DMS53 treated with DMSO at 0.1 percent for 48 hours (cell line): ENCODE measurements around the gene GNB1L.
A peak's percentile ranks its signal among the peaks of the same experiment; 100 is the strongest.

Experiments used
- DNase-seq: peaks from one replicate; lab custom pipeline; 2025; ENCODE audit not compliant: unreplicated experiment; lab: John Stamatoyannopoulos, UW

Gene GNB1L, protein sequence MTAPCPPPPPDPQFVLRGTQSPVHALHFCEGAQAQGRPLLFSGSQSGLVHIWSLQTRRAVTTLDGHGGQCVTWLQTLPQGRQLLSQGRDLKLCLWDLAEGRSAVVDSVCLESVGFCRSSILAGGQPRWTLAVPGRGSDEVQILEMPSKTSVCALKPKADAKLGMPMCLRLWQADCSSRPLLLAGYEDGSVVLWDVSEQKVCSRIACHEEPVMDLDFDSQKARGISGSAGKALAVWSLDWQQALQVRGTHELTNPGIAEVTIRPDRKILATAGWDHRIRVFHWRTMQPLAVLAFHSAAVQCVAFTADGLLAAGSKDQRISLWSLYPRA

DNA sequence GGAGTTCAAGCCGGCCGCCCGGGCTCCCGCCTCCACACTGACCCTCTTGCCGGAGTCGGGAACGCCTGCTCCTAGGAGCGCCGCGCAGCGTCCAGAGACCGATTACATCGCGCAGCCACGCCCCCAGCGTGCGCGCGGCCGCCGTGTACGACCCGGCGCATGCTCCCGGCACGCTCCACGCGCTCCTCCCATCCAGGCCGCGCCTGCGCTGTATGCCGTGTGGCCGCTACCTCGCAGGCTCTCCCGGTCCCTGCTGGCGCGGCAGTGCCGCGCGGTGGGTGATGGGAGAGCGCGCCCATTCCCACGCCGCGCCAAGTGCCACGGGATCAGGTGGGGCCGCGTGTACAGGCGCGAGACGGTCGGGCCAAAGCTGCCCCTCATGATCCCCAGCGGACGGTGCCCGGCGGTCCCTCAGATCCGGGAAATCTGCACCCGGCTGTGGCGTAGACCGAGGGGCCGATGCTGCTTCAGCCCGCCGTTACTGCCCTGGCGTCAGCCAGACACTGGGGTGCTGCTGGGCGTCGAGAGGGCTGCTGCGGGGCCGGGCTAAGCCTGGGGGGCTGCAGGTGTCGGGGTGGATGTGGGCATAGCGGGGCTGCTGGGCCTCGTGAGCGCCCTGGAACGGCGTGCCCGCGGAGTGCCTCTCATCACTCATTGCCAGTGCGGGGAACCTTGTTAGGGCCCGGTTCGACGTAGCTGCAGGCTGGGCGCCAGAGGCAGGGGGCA lies at the start of gene GNB1L, which contains the start of gene RTL10:
Gene GNB1L (minus strand): TSS at position 97 of the 726 bp plus-strand sequence. CDS start 33,519 bp downstream, outside the sequence.
Gene RTL10 (minus strand): TSS at position 97 of the 726 bp plus-strand sequence. CDS start 2,613 bp downstream, outside the sequence.
- DNase-seq = peak; percentile 58

DNA sequence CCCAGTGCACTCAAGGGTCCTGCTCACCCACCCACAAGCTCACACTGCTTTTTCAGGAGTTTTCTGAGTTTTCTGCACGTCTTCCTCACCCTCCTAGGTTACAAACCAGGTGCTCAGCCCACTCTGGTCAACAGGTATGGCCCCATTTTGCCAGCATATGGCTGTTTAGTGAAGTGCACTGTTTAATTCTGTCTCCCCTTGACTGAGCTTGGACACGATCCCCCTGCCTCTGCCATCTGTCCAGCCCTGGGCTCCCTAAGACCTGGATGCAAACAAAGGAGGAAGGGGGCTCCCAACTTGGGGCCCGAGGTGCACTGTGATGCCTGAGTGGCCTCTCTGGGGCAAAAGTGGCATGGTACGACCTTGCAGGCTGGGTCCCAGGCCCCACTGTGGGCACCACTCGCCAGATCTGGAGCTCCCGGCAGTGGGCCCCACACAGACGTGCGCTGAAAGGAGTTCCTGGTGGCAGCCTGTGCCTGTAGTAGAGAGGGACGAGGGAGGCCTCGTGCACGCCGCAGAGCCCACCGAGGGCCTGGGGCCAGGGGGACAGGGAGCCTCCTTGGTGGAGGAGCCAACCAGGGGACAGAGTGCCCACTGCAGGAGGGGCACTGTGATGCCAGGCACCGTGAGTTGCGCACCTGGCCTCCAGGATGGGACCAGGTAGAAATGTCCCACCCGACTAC lies 49.6 kb upstream of the GNB1L start:
- DNase-seq = no peak

- no peak for DNase-seq
Observed at GRCh38 chr22:19903513-19903912, 48.8 kb upstream of the GNB1L start.

- no peak for DNase-seq
Observed at GRCh38 chr22:19903031-19903430, 48.4 kb upstream of the GNB1L start.

DNA sequence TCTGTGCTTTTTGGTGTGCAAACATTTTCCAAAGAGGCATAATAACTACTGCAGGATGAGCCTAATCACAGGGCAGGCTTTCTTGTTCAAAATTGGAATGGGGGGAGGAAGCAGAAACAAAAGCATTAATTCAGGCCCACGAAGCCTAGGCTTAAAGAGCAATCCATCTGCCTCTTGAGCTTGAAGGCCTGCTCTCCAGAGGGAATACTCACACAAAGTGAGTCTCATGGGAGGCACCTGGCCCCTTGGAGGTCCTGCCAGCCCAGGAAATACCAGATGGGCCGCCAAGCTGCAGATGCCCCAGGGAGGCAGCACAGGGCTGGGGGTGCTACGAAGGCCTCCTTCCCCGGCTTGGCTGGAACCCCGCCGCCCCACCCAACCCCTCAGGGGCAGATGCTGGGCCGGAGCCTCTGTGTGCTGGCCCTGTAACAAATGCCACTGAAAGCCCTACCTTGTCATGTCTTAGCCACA lies 47.6 kb upstream of the GNB1L start:
- DNase-seq = no peak

DNA sequence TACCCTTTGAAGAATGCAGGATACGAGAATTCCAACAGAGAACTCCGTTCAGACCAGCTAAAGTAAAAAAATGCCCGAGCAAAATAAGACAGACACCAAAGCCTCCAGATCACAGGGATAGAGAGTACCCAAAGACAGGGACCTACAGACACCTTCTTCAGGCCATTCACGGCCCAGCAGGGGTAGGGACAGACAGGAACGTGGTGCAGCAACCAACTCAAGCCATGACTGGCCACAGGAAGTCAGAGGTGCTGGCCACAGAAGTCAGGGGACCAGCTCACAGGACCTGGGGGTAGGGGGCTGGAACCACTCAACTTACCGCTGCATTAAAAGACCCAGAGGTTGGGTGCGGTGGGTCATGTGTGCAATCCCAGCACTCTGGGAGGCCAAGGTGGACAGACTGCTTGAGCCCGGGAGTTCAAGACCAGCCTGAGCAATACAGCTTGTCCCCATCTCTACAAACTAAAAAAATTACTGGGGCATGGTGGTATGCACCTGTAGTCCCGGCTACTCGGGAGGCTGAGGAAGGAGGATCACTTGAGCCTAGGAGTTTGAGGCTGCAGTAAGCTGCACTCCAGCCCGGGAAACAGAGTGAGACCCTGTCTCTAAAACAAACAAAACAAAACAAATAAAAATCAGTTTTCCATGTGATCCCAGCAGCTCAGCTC lies 47.0 kb upstream of the GNB1L start:
- no peak for DNase-seq

GRCh38 chr22:19900707-19901436 lies 46.2 kb upstream of the GNB1L start:
- no peak for DNase-seq

GRCh38 chr22:19898831-19899567 lies 44.3 kb upstream of the GNB1L start:
- DNase-seq = no peak

- DNase-seq = no peak
Observed at GRCh38 chr22:19898145-19898544, 43.5 kb upstream of the GNB1L start.

- no peak for DNase-seq
Observed at GRCh38 chr22:19897726-19898125, 43.1 kb upstream of the GNB1L start.

GRCh38 chr22:19896665-19897355 lies 42.1 kb upstream of the GNB1L start:
- no peak for DNase-seq

DNA sequence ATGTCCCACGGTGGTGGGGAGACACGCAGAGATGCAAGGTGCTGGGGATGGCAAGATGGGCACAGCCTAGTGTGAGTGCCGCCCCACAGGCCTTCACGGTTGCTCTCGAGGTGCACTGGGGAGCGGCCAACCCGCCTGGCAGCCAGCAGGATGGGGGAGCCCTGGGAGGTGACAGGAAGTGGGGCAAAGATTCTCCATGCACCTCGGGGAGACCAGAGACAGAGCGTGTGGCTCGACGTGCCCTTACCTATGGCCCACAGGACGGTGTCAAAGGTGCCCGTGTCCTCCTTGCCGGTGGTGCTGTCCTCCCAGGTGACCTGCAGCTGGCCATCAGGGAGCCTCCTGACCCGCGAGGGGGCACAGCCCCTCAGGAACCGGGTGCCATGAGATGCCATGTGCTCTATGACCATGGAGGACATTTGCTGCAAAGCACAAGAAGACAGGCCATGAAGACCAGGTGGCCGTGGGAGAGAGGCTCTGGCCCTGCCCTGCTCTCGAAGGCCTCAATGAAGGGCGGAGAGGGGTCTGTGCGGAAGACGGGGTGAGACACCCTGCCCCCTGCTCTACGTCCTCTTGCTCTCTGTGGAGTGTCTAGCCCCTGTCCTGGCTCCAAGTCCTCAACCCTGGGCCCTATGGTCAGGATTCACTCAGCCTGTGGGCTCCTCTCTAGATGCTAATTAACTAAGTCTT lies 40.6 kb upstream of the GNB1L start:
- no peak for DNase-seq

DNA sequence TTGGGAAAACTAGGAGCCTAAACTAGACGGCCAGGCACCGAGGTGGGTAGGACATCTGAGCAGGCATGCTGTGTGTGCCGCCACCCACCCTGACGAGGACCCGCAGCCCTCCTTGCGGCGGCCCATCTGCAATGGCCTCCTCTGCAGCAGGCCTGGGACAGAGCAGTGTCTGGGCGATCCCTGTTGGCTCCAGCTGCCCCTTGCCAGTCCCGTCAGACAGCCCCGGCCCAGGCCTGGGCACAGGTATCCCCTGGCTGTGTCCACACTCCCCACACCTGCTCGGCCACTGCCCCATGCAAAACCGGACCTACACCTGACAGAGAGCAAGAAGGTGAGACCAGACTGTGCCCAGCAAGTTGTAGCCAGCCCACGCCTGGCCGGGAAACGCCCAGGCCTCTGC lies 38.7 kb upstream of the GNB1L start:
- DNase-seq = no peak

DNA sequence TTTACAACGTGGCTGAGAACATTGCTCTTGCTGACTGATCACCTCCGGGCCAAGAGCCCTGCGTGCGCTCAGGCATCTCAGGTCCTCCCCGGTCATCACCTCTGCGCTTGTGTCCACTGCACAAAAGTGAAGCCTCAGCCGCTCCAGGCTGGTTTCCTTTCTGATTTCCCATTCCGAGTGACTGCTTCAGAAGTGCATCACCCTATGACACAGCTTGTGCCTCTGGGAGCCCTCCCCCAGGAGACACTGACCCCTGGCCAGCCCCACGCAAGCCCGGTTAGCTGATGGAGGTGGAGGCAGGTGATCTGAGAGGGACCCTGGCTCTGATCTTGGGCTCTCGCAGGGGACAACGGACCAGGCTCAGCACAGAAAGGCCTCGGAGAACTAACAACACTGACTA lies 38.3 kb upstream of the GNB1L start:
- no peak for DNase-seq

- DNase-seq = no peak
Observed at GRCh38 chr22:19892257-19892879, 37.7 kb upstream of the GNB1L start.

DNA sequence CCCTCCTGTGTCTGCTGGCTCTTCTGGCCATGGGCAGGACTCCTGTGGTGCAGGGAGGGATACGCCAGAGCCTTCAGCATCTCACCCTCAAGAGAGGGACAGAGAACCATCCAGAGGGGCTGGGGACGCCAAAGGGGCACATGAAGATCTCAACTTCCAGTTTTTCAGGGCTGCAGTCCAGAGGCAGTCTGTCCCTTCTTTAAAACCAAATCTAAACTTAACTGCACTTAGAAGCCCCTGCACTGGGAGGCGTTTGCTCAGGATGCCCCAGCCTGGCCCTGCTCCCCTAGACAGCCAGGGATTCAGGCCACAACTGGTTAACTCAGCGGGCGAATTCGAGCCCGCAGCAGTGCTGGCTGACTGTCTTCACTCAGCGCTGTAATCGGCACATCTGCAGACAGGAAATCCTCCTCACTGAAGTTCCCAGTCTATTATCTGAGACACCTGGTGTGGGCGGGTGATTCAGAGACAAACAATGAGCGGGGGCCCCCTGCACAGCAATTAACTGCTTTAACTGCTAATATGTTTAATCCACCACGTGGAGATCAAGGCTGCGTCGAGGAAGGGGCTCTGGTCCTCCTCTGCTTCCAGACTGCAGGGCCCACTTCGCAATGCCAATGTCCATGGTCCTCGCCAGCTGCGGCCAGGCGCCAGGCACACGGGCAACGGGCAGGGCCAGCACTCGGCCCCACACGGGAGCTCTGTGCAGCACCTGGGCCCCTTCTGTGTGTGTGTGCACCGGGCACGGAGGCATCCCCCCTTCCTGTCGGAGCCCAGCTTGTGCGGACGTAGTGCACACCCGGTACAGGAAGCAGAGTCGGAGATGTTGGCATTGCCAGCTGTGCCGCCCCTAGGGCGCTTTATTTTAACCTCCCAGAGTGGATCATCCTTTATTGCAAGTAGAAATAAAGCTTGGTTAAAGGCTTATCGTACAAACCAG lies 36.9 kb upstream of the GNB1L start:
- DNase-seq = peak; percentile 5
